Common myeloid progenitor, CD34-positive (primary cell): ENCODE results near the gene DNMT3A.
A peak's percentile ranks its signal among the peaks of the same experiment; 100 is the strongest.

ENCODE experiments used
- CTCF ChIA-PET: fragments of 350-600 bp; sonication (Branson Sonifier 250); formaldehyde crosslinking; loops from one replicate; lab custom pipeline; 2021; ENCODE audit warnings: antibody characterized with exemption; lab: Charles Lee
- POLR2A ChIA-PET: fragments of 350-600 bp; sonication (Branson Sonifier 250); formaldehyde crosslinking; loops from one replicate; lab custom pipeline; 2021; ENCODE audit warnings: antibody characterized with exemption; lab: Charles Lee
- DNase-seq, 3 donors: peaks; one replicate each; pipeline versions ENCODE4 v3.0.0 to v3.0.0-alpha.2; 2013
- H3K27ac ChIP-seq, 2 experiments: 1 replicate in 1 of 2; 2 replicates in 1 of 2; pipeline ENCODE4 v1.7.0; 2013; ENCODE audit warnings: inconsistent platforms in 2 of 2, low read length in 2 of 2, mild to moderate bottlenecking in 2 of 2, low read depth in 1 of 2, moderate library complexity in 1 of 2; ENCODE audit not compliant: severe bottlenecking in 2 of 2, insufficient read depth in 1 of 2, poor library complexity in 1 of 2
- H3K27me3 ChIP-seq, 5 experiments: replicated peaks in 2 of 5; 1 replicate in 3 of 5; 2 replicates in 2 of 5; pipeline versions ENCODE4 v1.6.1 to v1.7.0; 2013; ENCODE audit warnings: low read length in 4 of 5, mild to moderate bottlenecking in 2 of 5, moderate library complexity in 2 of 5, inconsistent platforms in 1 of 5; ENCODE audit not compliant: insufficient read depth in 5 of 5, control insufficient read depth in 4 of 5
- H3K36me3 ChIP-seq, 4 experiments: 1 replicate in 2 of 4; 2 replicates in 2 of 4; pipeline versions ENCODE4 v1.6.1 to v1.7.0; 2013; ENCODE audit warnings: low read length in 3 of 4, control low read depth in 1 of 4, mild to moderate bottlenecking in 1 of 4; ENCODE audit not compliant: control insufficient read depth in 4 of 4, insufficient read depth in 4 of 4
- H3K4me1 ChIP-seq, 4 experiments: 1 replicate in 3 of 4; 2 replicates in 1 of 4; pipeline versions ENCODE4 v1.6.1 to v1.7.1; 2013; ENCODE audit warnings: low read length in 3 of 4, mild to moderate bottlenecking in 3 of 4, control low read depth in 1 of 4, inconsistent platforms in 1 of 4, moderate library complexity in 1 of 4; ENCODE audit not compliant: control insufficient read depth in 4 of 4, insufficient read depth in 4 of 4; ENCODE audit errors: control extremely low read depth in 1 of 4
- H3K4me3 ChIP-seq, 7 experiments: 1 replicate in 4 of 7; 2 replicates in 3 of 7; pipeline versions ENCODE4 v1.5.1 to v1.7.0; 2013; ENCODE audit warnings: mild to moderate bottlenecking in 7 of 7, low read length in 6 of 7, moderate library complexity in 6 of 7, inconsistent platforms in 2 of 7, low read depth in 2 of 7, control low read depth in 1 of 7; ENCODE audit not compliant: insufficient read depth in 4 of 7, control insufficient read depth in 1 of 7; ENCODE audit errors: extremely low read depth in 1 of 7
- H3K9me3 ChIP-seq, 5 experiments: 1 replicate in 4 of 5; 2 replicates in 1 of 5; pipeline versions ENCODE4 v1.6.1 to v1.7.1; 2013; ENCODE audit warnings: low read length in 4 of 5, mild to moderate bottlenecking in 2 of 5, inconsistent platforms in 1 of 5, low read depth in 1 of 5, moderate library complexity in 1 of 5; ENCODE audit not compliant: control insufficient read depth in 4 of 5, insufficient read depth in 2 of 5; ENCODE audit errors: control extremely low read depth in 1 of 5
- WGBS: methylation state at CpG from one replicate; pipeline ENCODE4 v1.1.5; 2013; ENCODE audit not compliant: insufficient coverage; 5-methylcytosine and 5-hydroxymethylcytosine counted together

The DNMT3A gene

GRCh38 chr2:25256488-25256875 is 85.2 kb downstream of the DNMT3A start:
- peak; percentile 39 to 50 (median 47) for DNase-seq
- WGBS, result 71% methylated on average over 1 of the region's 2 CpGs
- ChIA-PET POLR2A (no interaction called here), CTCF (interaction anchor here (1.3 to 4.8 kb wide), 2 partner anchors 12 to 22 kb away, joined by 6 to 19 read pairs; no protein-coding TSS in a partner anchor)
- H3K27ac ChIP-seq, result no peak overlapping the region
- H3K9me3 ChIP-seq, result no peaks in the 10 kb centered on the region
- no peaks in the 10 kb centered on the region for H3K27me3 ChIP-seq
- peaks cover 2 to 26% (median 19%) of the 10 kb centered on the region in 4 experiments for H3K36me3 ChIP-seq
- peaks cover 0 to 42% (median 36%) of the 10 kb centered on the region in 4 experiments for H3K4me1 ChIP-seq
- no peak overlapping the region for H3K4me3 ChIP-seq

DNA sequence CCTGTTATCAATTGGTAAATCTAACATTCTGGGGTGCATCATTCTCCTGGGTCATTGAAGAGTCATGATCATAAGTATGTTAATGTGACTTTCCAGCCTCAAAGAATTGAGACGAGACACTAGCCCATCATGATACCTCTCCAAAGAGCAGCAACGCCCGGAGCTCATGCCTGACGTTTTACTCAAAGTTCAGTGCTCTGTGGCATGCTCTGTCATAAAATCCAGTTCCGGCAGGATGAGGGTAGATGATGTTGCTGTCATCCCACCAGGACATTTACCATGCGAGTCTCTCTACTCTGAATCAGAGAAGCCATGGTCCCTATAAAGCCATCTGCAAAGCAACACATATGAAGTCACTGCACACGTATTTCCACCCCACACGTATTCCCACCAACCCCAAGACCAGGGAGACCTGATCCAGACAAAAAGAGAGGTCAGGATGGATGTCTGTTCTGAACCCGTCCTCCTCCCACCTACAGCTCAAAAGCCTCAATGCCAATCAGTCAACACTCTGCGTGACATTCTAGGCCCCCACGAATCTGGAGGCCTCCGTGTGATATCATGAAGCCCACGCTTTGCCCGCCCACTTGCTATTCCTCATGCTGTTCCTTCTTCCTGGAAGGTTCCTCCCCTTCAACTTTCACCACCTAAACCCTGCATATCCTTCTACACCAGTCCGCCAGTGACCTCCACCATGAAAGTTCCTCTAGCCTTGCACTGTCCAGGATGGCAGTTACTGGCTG is 85.8 kb downstream of the DNMT3A start:
- WGBS, result 96% methylated on average over 14 of the region's 15 CpGs
- no peaks in the 10 kb centered on the region for H3K27me3 ChIP-seq
- no peak for DNase-seq
- H3K27ac ChIP-seq, result no peak overlapping the region
- peaks cover 2 to 26% (median 19%) of the 10 kb centered on the region in 4 experiments for H3K36me3 ChIP-seq
- ChIA-PET POLR2A (no interaction called here), CTCF (interaction anchor here (0.6 to 1.7 kb wide), 2 partner anchors 18 to 37 kb away, joined by 3 read pairs; no protein-coding TSS in a partner anchor)
- H3K4me1 ChIP-seq, result peaks cover 0 to 46% (median 40%) of the 10 kb centered on the region in 4 experiments
- no peaks in the 10 kb centered on the region for H3K9me3 ChIP-seq
- H3K4me3 ChIP-seq, result no peak overlapping the region

- H3K4me3 ChIP-seq, result no peak overlapping the region
- H3K36me3 ChIP-seq, result peaks cover 2 to 21% (median 19%) of the 10 kb centered on the region in 4 experiments
- no peaks in the 10 kb centered on the region for H3K9me3 ChIP-seq
- no peak overlapping the region for H3K27ac ChIP-seq
- 83% methylated on average over 1 of the region's 1 CpG for WGBS
- ChIA-PET CTCF (interaction anchor here (0.6 to 1.7 kb wide), 2 partner anchors 19 to 38 kb away, joined by 3 read pairs; no protein-coding TSS in a partner anchor), POLR2A (no interaction called here)
- peaks cover under 1 to 54% (median 48%) of the 10 kb centered on the region in 4 experiments for H3K4me1 ChIP-seq
- no peak for DNase-seq
- H3K27me3 ChIP-seq, result no peaks in the 10 kb centered on the region
These were observed 86.8 kb downstream of the DNMT3A start for GRCh38 chr2:25254961-25255360.

GRCh38 chr2:25253153-25253626 is 88.5 kb downstream of the DNMT3A start:
- Histone ChIP-seq H3K4me1 (peaks cover 3 to 48% (median 44%) of the 10 kb centered on the region in 4 experiments), H3K27ac (no peak overlapping the region), H3K27me3 (no peaks in the 10 kb centered on the region), H3K36me3 (peaks cover 5 to 25% (median 21%) of the 10 kb centered on the region in 4 experiments), H3K9me3 (no peaks in the 10 kb centered on the region), H3K4me3 (peak overlapping the region in 2 of 7 experiments; percentile 68 to 72)
- POLR2A ChIA-PET, result interaction anchor here (1.0 to 3.2 kb wide), 3 partner anchors 20 to 41 kb away, joined by 7 to 18 read pairs (median 8); no protein-coding TSS in a partner anchor
- DNase-seq, result no peak
- 96% methylated on average over 3 of the region's 11 CpGs for WGBS
- CTCF ChIA-PET, result interaction anchor here (0.8 to 2.0 kb wide), 4 partner anchors 8 to 86 kb away, joined by 3 to 6 read pairs (median 4); no protein-coding TSS in a partner anchor

- H3K4me1 ChIP-seq, result peaks cover 3 to 41% (median 38%) of the 10 kb centered on the region in 4 experiments
- peaks cover 5 to 30% (median 25%) of the 10 kb centered on the region in 4 experiments for H3K36me3 ChIP-seq
- H3K27ac ChIP-seq, result peak overlapping the region in 1 of 2 experiments; percentile 49
- DNase-seq, result peak; percentile 52 to 68 (median 63)
- no peaks in the 10 kb centered on the region for H3K27me3 ChIP-seq
- H3K4me3 ChIP-seq, result peak overlapping the region; percentile 12 to 79 (median 72)
- WGBS, result 27% methylated on average over 47 of the region's 62 CpGs
- no peaks in the 10 kb centered on the region for H3K9me3 ChIP-seq
- ChIA-PET POLR2A (interaction anchor here (0.5 to 3.2 kb wide), 4 partner anchors 21 to 140 kb away, joined by 3 to 18 read pairs (median 8); no protein-coding TSS in a partner anchor), CTCF (interaction anchor here (0.8 to 2.0 kb wide), 5 partner anchors 9 to 87 kb away, joined by 3 to 8 read pairs (median 4); no protein-coding TSS in a partner anchor)
These were observed 89.2 kb downstream of the DNMT3A start for GRCh38 chr2:25252291-25253152.

DNA sequence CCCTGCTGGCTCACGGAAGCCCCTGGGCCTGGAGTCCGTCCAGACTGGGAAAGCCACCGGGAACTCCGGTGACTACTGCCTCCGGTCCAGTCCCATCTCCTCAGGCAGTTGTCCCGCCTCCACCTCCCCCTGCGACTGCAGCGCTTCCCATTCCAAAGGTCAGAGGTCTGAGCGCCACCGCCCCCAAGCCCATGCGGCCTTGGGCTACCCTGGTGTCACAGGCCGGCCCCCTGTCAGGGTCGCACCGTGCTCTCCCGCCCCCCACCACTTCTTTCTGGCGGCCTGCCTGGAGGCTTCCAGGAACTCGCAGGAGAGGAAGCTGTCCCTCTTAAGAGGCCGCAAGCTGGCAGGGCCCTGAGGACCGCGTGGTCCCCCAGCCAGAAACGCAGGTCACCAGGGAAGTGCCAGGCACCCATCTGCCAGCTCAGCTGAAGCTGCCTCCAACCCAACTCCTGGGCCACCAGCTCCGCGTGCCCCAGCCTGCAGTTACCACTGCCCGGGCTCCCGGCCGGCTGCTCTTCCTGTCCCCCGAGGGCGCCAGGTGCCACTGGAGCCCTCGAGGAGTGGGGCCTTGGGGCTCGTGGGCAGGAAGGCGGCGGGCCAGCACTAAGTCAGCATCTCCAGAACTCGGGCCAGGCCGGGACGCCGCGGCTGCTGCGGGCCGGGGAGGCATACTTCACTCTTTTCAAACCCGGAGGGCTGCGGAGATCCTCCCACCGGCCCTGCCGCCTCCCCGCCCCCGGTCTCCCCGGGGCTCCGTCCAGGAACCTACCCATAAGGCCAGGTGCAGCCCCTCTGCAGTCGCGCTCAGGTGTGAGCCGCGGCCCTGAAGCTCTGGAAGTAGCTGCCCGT is 90.1 kb downstream of the DNMT3A start:
- Histone ChIP-seq H3K36me3 (peaks cover 12 to 39% (median 33%) of the 10 kb centered on the region in 4 experiments), H3K4me1 (peaks cover 3 to 32% (median 30%) of the 10 kb centered on the region in 4 experiments), H3K9me3 (no peaks in the 10 kb centered on the region), H3K27ac (peak overlapping the region in 1 of 2 experiments; percentile 70), H3K4me3 (peak overlapping the region; percentile 35 to 79 (median 72)), H3K27me3 (no peaks in the 10 kb centered on the region)
- ChIA-PET CTCF (interaction anchor here (0.9 to 2.0 kb wide), 7 partner anchors 10 to 88 kb away, joined by 3 to 18 read pairs (median 6); no protein-coding TSS in a partner anchor), POLR2A (interaction anchor here (0.5 to 3.2 kb wide), 3 partner anchors 25 to 141 kb away, joined by 3 to 18 read pairs (median 7); no protein-coding TSS in a partner anchor)
- 0% methylated on average over 36 of the region's 52 CpGs for WGBS
- peak; percentile 31 to 79 (median 68) for DNase-seq
